ENCODE data around the gene CHGA.

CHGA gene

GRCh38 chr14:92963301-92964123 is 40.6 kb downstream of the CHGA start:
- no peak for DNase-seq

DNA sequence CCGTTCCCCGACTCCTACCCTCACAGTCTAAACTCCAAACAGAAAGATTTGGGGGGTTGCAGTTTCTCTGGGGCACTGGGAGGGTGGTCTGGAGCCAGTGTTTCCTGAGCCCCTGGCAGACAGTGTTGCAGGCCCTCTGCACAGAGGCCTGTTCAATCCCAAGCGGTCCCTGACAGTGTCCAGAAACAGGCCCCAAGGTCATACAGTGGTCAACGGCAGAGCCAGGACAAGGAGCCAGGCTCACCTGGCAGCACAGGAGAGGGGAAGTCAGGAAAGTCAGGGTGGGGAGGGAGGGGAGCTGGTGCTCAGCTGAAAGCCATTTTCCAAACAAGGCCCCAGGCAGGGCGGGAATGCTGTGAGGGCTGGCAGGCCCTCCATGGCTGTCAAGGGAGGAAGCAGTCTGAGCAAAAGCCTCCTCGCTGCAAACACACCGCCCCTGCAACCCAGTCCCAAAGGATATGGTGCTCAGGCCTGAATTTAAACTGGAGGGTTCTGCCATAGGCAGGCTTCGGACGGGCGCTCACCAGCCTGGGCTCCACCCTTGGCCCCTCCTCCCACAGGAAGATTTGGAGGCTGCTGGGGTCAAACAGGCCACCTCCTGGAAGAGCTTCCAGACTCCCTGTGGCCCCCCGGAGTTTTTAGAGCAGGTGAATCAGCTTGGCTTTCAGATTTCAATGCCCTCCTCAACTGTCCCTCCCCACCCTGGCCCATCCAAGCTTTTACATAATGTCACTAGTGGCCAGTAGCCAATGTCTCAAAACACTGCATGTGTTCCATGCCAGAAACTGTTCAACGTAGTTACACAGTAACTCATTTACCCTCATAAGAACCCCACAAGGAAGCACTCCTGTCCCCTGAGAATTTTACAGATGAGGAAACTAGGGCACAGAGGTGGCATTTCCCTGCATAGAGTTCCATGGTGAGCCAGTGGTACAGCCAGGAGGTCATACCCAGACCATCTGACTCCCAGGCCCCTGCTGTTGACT is 41.5 kb downstream of the CHGA start:
- no peak for DNase-seq

- no peak for DNase-seq
Measured at GRCh38 chr14:92965281-92965680, 42.3 kb downstream of the CHGA start.

GRCh38 chr14:92967346-92967926 is 44.5 kb downstream of the CHGA start:
- DNase-seq: no peak

- DNase-seq: no peak
Measured at GRCh38 chr14:92968291-92969020, 45.5 kb downstream of the CHGA start.

DNA sequence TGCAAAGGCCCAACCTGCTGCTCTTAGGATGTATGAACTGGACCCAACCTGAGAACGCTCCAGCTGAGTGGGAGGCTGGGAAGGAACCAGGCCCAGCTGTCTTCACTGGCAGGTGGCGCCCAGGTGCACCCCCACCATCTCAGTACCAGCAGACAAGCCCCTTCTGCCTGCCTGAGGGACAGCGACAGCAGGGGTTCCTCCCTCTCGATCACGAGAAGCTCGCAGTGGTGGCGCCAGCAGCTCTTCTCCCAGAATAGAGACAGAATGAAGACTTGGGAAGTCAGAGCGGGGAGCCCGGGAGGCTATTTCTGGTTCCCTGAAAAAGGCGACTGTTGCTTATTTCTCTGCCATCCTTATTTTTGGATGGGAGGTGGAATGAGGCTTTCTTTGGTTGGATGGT is 46.5 kb downstream of the CHGA start:
- DNase-seq: no peak

DNA sequence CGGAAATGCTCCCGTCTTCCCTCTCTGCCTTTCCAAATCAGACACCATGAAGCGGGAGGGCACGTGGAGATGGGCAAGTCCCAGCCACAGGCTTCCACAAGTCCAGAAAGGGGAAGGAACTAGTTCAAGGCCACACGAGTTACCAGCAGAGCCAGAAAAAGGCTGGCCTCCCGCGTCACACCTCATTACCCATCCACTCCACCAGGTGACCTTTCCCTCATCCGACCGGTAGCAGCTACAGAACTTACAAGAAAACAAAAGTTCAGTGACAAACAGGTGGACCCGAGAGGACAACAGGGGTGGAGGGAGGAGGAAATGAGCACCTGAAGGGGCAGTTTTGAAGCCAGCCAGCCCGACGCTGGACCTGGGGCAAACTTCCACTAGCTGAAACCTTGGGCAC is 46.9 kb downstream of the CHGA start:
- DNase-seq: no peak

GRCh38 chr14:92970271-92970670 is 47.3 kb downstream of the CHGA start:
- DNase-seq: no peak

GRCh38 chr14:92971601-92972180 is 48.7 kb downstream of the CHGA start:
- no peak for DNase-seq

GRCh38 chr14:92973261-92973797 is 50.4 kb downstream of the CHGA start:
- no peak for DNase-seq

GRCh38 chr14:92973798-92974372 is 50.9 kb downstream of the CHGA start:
- DNase-seq: no peak

DNA sequence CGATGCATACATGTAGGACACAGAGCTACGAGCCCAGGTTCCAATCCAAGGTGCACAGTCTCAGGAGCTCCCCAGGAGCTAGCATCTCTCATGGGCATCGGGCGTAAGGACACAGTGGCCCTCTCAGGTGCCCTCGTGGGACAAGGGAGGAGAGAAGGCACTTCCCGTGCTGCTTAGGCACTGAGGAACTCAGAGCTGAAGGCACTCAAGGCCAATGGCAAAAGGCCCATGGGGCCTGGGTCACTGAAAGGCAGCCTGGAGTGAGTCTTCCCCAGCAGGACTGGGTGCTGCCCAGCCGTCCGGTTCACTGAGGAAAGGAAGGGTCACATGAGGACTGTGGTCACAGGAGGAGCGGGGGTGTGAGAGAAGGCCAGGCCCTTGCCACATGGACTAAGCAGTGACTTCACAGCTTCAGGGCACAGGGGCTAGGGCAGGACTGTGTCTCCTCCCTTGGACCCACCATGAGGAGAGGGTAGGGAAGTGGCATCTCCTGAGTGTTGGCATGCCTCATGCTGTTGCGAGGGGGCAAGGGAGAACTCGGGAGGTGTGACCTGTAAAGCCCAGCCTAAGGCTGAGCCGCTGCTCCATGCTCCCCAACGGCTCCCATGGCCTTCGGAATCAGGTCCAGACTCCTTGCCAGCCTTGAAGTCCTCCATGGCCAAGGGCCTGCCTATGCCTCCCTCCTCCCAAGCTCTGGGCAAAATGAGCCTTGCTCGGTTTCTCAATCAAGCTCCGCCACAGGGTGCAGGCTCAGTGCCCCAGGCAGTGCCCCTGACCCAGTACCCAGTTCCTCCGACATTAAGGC is 51.8 kb downstream of the CHGA start:
- no peak for DNase-seq

DNA sequence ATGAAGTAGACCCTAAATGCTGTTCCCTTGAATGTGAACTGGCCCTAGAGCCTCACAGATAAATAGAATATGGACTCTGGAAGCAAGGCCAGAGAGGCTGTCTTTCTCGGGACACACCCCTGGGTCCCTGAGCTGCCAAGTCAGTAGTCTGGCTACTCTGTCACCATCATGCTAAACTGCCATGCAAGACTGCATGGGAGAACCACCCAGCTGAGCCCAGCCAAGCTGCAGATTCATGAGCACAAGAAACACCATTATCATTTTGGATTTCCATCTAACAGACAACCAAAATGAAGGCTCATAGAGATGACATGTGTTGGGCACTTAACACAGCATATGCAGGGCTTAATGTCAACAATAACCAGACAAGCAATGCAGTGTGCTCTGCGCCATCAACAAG is 53.3 kb downstream of the CHGA start:
- no peak for DNase-seq

GRCh38 chr14:92978229-92979021 is 55.5 kb downstream of the CHGA start:
- DNase-seq: no peak

GRCh38 chr14:92980866-92981265 is 57.9 kb downstream of the CHGA start:
- no peak for DNase-seq

DNA sequence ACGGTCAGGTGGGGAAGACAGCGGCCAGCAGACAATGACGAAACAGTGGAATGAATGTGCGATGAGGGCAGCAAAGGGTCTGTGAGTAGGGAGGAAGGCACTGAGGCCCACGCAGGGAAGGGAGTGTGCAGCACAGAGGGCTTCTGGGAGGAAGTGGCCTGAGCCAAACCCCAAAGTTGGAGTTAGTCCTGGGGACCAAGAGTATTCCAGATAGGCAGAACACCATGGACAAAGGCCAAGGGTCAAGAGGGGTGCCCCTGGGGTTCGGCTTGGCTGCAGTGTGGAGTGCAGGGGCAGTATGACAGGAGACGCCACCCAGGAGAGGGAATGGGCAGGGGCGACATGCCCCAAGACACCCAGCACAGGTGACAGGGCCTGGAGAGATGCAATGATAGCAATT is 58.8 kb downstream of the CHGA start:
- no peak for DNase-seq

- DNase-seq: no peak
Measured at GRCh38 chr14:92982956-92983355, 60.0 kb downstream of the CHGA start.

DNA sequence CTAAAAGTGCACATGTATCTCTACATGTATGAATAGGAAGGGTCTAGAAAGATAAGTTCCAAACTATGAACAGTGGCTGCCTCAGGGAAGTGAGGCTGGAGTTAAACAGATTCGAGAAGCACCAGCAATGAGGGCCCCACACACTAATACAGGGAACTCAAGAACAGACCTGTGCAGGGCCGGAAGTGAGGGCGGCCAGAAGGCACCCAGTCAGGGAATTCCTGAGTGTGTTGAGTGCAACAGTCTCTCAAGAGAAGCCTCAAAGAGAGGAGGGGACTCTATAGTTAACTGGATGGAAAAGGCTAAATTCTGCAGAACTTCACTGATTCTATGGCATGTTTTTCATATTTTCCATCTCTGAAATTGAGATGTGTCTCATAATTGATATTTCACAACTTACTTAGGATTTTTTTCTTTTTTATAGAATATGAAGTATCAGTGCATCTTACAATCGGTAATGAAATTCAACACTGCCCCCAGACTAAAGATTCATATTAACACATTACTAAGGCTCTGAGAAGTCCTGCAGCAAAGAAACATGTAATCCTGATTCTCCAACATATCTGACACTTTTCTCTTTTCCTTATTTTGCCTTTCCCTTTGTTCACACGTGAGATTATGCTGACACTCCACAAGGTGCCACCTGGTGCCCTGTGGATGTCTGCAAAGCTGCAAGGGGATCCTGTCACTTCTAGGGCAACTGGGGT is 61.3 kb downstream of the CHGA start:
- DNase-seq: no peak
